ENCODE results near the gene TOM1.

DNA sequence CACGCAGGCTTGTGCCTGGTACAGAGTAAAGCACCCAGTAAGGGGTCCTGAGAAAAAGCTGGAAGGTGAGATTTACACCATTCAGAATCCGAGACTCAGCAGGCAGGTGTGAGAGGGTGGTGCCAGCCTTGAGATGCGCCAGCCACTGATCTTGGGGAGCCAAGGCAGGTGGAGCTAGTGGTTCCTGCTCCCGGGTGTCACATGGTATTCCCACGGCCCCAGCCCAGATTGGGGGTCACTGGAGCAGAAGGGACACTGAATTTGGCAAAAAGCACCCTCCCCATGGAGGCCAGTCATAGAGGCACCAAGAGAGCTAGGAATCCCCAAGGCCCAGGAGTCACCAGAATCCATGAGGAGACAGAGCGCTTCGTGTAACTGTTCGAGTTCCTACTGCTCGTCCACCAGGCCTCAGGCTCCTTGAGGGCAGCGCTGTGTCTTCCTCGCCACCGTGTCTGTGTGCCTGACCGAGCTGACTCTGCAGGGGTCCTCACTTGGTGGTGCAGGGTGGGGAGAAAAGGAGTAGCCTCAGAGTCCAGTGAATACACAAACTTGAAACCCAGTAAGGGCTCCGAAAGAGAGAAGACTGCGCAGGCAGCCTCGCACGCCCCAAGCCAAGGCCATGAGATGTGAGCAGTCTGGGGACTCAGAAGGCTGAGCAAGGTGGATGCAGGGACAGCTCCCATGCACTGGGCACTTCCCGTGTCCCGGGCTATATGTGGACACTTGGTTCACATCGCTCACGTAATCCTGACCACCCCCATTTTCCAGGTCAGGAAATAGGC is 28.2 kb downstream of the TOM1 start:
- TF ChIP-seq POLR2A (IDR thresholded peaks at IDR 0.05; ENCODE audit: low read length) (no peak), GATA1 (IDR thresholded peaks at IDR 0.05; ENCODE audit: low read depth, low read length) (no peak)
